Testis (tissue), 3 donors: Measurements from ENCODE around the gene JADE3. TPM values are rescaled to one million over a fixed set of nuclear protein-coding genes. Genes with fewer than 3 reads are reported as not detected.
"Not testable (repeated sequence)": the region's sequence is repeated elsewhere in the genome, so short reads cannot be mapped to it uniquely, and the experiment has no call there.

Experiments used
- DNase-seq: peaks from one replicate; pipeline ENCODE4 v3.0.0-alpha.2; 2019
- H3K27ac ChIP-seq, 2 donors: fragments of 200-600 bp; sonication (generic); one replicate each; pipeline ENCODE4 v1.5.1; 2019
- H3K27me3 ChIP-seq: fragments of 200-600 bp; sonication (generic); one replicate; pipeline ENCODE4 v1.5.1; 2019
- H3K36me3 ChIP-seq: fragments of 200-600 bp; sonication (generic); one replicate; pipeline ENCODE4 v1.5.1; 2017; ENCODE audit warnings: low read depth; ENCODE audit errors: missing control alignments
- H3K4me1 ChIP-seq: fragments of 200-600 bp; sonication (generic); one replicate; pipeline ENCODE4 v1.5.1; 2019
- H3K4me3 ChIP-seq, 2 donors: fragments of 200-600 bp; sonication (generic); one replicate each; pipeline ENCODE4 v1.5.1; 2017 to 2019
- H3K9me3 ChIP-seq: fragments of 200-600 bp; sonication (generic); one replicate; pipeline ENCODE4 v1.5.1; 2017
- CTCF ChIP-seq, 3 experiments: fragments of 450-650 bp in 2 of 3; fragments of 200-600 bp in 1 of 3; sonication (generic) in 1 of 3; IDR thresholded peaks; one replicate each; pipeline ENCODE4 v1.5.1; 2016 to 2019; ENCODE audit warnings: antibody characterized with exemption in 3 of 3, mild to moderate bottlenecking in 2 of 3, moderate library complexity in 1 of 3
- POLR2A ChIP-seq: fragments of 450-650 bp; IDR thresholded peaks from one replicate; pipeline ENCODE4 v1.6.1; 2017; ENCODE audit warnings: antibody characterized with exemption, mild to moderate bottlenecking, moderate library complexity
- WGBS, 2 donors: methylation state at CpG; one replicate each; pipeline ENCODE4 v1.1.5; 2018; 5-methylcytosine and 5-hydroxymethylcytosine counted together
- intact Hi-C: fragments of 100-400 bp; cut with DNase I; formaldehyde crosslinking; loops from one replicate; pipeline ENCODE4 v1.15.1; 2023; ENCODE audit warnings: low total_unique reads
- polyA plus RNA-seq: library from polyadenylated mRNA; stranded (reverse); fragments of 350-450 nt; fragmentation: Illumina TruSeq; extraction: RNeasy Lipid Tissue Mini Kit (QIAGEN cat#74804); gene quantifications from one replicate; pipeline ENCODE4 v1.2.3, GENCODE V29; 2014; ENCODE audit warnings: low read depth, low replicate concordance; ENCODE audit not compliant: insufficient read depth
- total RNA-seq, 2 donors: library from RNA; depleted of rRNA; stranded (reverse); fragments of >200 nt; gene quantifications; one replicate each; pipeline ENCODE4 v1.2.3, GENCODE V29; 2016

Gene JADE3
- total and polyA plus RNA-seq, 3 donors from 2014 or later = 22.9 to 33.1 (median 23.0) TPM

GRCh38 chrX:46941341-46941740, 29.1 kb downstream of the JADE3 start:
- intact Hi-C loops = no loop called here
- H3K4me1 ChIP-seq = no peaks in the 10 kb centered on the region
- H3K9me3 ChIP-seq = no peaks in the 10 kb centered on the region
- no peaks in the 10 kb centered on the region for H3K27me3 ChIP-seq
- H3K36me3 ChIP-seq = no peaks in the 10 kb centered on the region
- H3K4me3 ChIP-seq = no peak overlapping the region
- DNase-seq = no peak
- TF ChIP-seq POLR2A = no peak
- TF ChIP-seq CTCF (IDR thresholded peaks at IDR 0.05) = no peak
- H3K27ac ChIP-seq = no peak overlapping the region

GRCh38 chrX:46953137-46953527, 40.9 kb downstream of the JADE3 start:
- 45 to 55% methylated on average over 5 of the region's 5 CpGs for WGBS, 2 donors
- intact Hi-C loops = no loop called here

GRCh38 chrX:46953597-46953996, 41.4 kb downstream of the JADE3 start:
- DNase-seq = peak; percentile 15
- no peak overlapping the region for H3K4me3 ChIP-seq
- H3K27ac ChIP-seq = no peak overlapping the region
- no peaks in the 10 kb centered on the region for H3K9me3 ChIP-seq
- WGBS, 2 donors = 3 to 20% methylated on average over 2 of the region's 2 CpGs
- TF ChIP-seq CTCF (IDR thresholded peaks at IDR 0.05) = no peak
- TF ChIP-seq POLR2A = no peak
- no peaks in the 10 kb centered on the region for H3K27me3 ChIP-seq
- H3K36me3 ChIP-seq = no peaks in the 10 kb centered on the region
- intact Hi-C loops = no loop called here
- peaks cover 3% of the 10 kb centered on the region for H3K4me1 ChIP-seq

More at GRCh38 chrX:46953137-46953527, 40.9 kb downstream of the JADE3 start:
- H3K9me3 ChIP-seq = no peaks in the 10 kb centered on the region
- no peak for DNase-seq
- no peak for TF ChIP-seq POLR2A
- no peak for TF ChIP-seq CTCF (IDR thresholded peaks at IDR 0.05)
- no peak overlapping the region for H3K4me3 ChIP-seq
- H3K36me3 ChIP-seq = no peaks in the 10 kb centered on the region
- H3K27ac ChIP-seq = no peak overlapping the region
- H3K27me3 ChIP-seq = no peaks in the 10 kb centered on the region
- H3K4me1 ChIP-seq = peaks cover 3% of the 10 kb centered on the region

GRCh38 chrX:46954716-46955115, 42.5 kb downstream of the JADE3 start:
- intact Hi-C loops = no loop called here

GRCh38 chrX:46956589-46956988, 44.4 kb downstream of the JADE3 start:
- H3K36me3 ChIP-seq, H3K27me3 ChIP-seq, H3K4me1 ChIP-seq, H3K4me3 ChIP-seq, intact Hi-C loops, H3K27ac ChIP-seq, DNase-seq, H3K9me3 ChIP-seq: not testable (repeated sequence)
- 88 to 91% methylated on average over 2 to 4 of the region's 4 CpGs for WGBS, 2 donors

More at GRCh38 chrX:46954716-46955115, 42.5 kb downstream of the JADE3 start:
- H3K36me3 ChIP-seq = no peaks in the 10 kb centered on the region
- DNase-seq = no peak
- no peaks in the 10 kb centered on the region for H3K27me3 ChIP-seq
- no peaks in the 10 kb centered on the region for H3K9me3 ChIP-seq
- H3K27ac ChIP-seq = no peak overlapping the region
- no peak overlapping the region for H3K4me3 ChIP-seq
- TF ChIP-seq CTCF (IDR thresholded peaks at IDR 0.05) (no peak), POLR2A (no peak)
- 100% methylated on average over 2 of the region's 2 CpGs; no CpG with 5 or more reads in 1 of the 2 donors for WGBS, 2 donors
- H3K4me1 ChIP-seq = peaks cover 3% of the 10 kb centered on the region
